Testis (tissue), 3 donors: ENCODE results near the gene RGS3. TPM values are rescaled to one million over a fixed set of nuclear protein-coding genes. Genes with fewer than 3 reads are reported as not detected.

Source experiments
- DNase-seq: peaks from one replicate; pipeline ENCODE4 v3.0.0-alpha.2; 2019
- H3K27ac ChIP-seq, 2 donors: fragments of 200-600 bp; sonication (generic); one replicate each; pipeline ENCODE4 v1.5.1; 2019
- H3K27me3 ChIP-seq: fragments of 200-600 bp; sonication (generic); one replicate; pipeline ENCODE4 v1.5.1; 2019
- H3K36me3 ChIP-seq: fragments of 200-600 bp; sonication (generic); one replicate; pipeline ENCODE4 v1.5.1; 2017; ENCODE audit warnings: low read depth; ENCODE audit errors: missing control alignments
- H3K4me1 ChIP-seq: fragments of 200-600 bp; sonication (generic); one replicate; pipeline ENCODE4 v1.5.1; 2019
- H3K4me3 ChIP-seq, 2 donors: fragments of 200-600 bp; sonication (generic); one replicate each; pipeline ENCODE4 v1.5.1; 2017 to 2019
- H3K9me3 ChIP-seq: fragments of 200-600 bp; sonication (generic); one replicate; pipeline ENCODE4 v1.5.1; 2017
- CTCF ChIP-seq, 3 experiments: fragments of 450-650 bp in 2 of 3; fragments of 200-600 bp in 1 of 3; sonication (generic) in 1 of 3; IDR thresholded peaks; one replicate each; pipeline ENCODE4 v1.5.1; 2016 to 2019; ENCODE audit warnings: antibody characterized with exemption in 3 of 3, mild to moderate bottlenecking in 2 of 3, moderate library complexity in 1 of 3
- POLR2A ChIP-seq: fragments of 450-650 bp; IDR thresholded peaks from one replicate; pipeline ENCODE4 v1.6.1; 2017; ENCODE audit warnings: antibody characterized with exemption, mild to moderate bottlenecking, moderate library complexity
- WGBS, 2 donors: methylation state at CpG; one replicate each; pipeline ENCODE4 v1.1.5; 2018; 5-methylcytosine and 5-hydroxymethylcytosine counted together
- intact Hi-C: fragments of 100-400 bp; cut with DNase I; formaldehyde crosslinking; loops from one replicate; pipeline ENCODE4 v1.15.1; 2023; ENCODE audit warnings: low total_unique reads
- polyA plus RNA-seq: library from polyadenylated mRNA; stranded (reverse); fragments of 350-450 nt; fragmentation: Illumina TruSeq; extraction: RNeasy Lipid Tissue Mini Kit (QIAGEN cat#74804); gene quantifications from one replicate; pipeline ENCODE4 v1.2.3, GENCODE V29; 2014; ENCODE audit warnings: low read depth, low replicate concordance; ENCODE audit not compliant: insufficient read depth
- total RNA-seq, 2 donors: library from RNA; depleted of rRNA; stranded (reverse); fragments of >200 nt; gene quantifications; one replicate each; pipeline ENCODE4 v1.2.3, GENCODE V29; 2016

The RGS3 gene
- total and polyA plus RNA-seq, 3 donors from 2014 or later: 84.8 to 125 (median 119) TPM

GRCh38 chr9:113617550-113617949 is 154.0 kb downstream of the RGS3 start:
- TF ChIP-seq CTCF (IDR thresholded peaks at IDR 0.05) (no peak), POLR2A (no peak)
- no peak overlapping the region for H3K27ac ChIP-seq
- no peaks in the 10 kb centered on the region for H3K27me3 ChIP-seq
- H3K4me1 ChIP-seq: peaks cover 40% of the 10 kb centered on the region
- no peak for DNase-seq
- H3K36me3 ChIP-seq: no peaks in the 10 kb centered on the region
- no peak overlapping the region for H3K4me3 ChIP-seq
- intact Hi-C loops: no loop called here
- WGBS, 2 donors: 76 to 85% methylated on average over 6 of the region's 6 CpGs
- no peaks in the 10 kb centered on the region for H3K9me3 ChIP-seq

GRCh38 chr9:113618836-113619490 is 155.4 kb downstream of the RGS3 start:
- Histone ChIP-seq H3K4me3 (no peak overlapping the region), H3K36me3 (no peaks in the 10 kb centered on the region), H3K4me1 (peaks cover 40% of the 10 kb centered on the region), H3K27me3 (no peaks in the 10 kb centered on the region), H3K9me3 (no peaks in the 10 kb centered on the region), H3K27ac (no peak overlapping the region)
- no peak for TF ChIP-seq CTCF (IDR thresholded peaks at IDR 0.05)
- TF ChIP-seq POLR2A: no peak
- no peak for DNase-seq
- WGBS, 2 donors: 70 to 85% methylated on average over 7 of the region's 7 CpGs
- intact Hi-C loops: no loop called here

GRCh38 chr9:113619491-113620376 is 156.2 kb downstream of the RGS3 start:
- no peak overlapping the region for H3K4me3 ChIP-seq
- peak overlapping the region in 1 of 2 donors; percentile 70 for H3K27ac ChIP-seq
- H3K9me3 ChIP-seq: no peaks in the 10 kb centered on the region
- intact Hi-C loops: no loop called here
- no peaks in the 10 kb centered on the region for H3K36me3 ChIP-seq
- H3K27me3 ChIP-seq: no peaks in the 10 kb centered on the region
- H3K4me1 ChIP-seq: peaks cover 35% of the 10 kb centered on the region
- no peak for TF ChIP-seq CTCF (IDR thresholded peaks at IDR 0.05)
- TF ChIP-seq POLR2A: no peak
- 65 to 67% methylated on average over 11 to 12 of the region's 12 CpGs for WGBS, 2 donors
- no peak for DNase-seq

GRCh38 chr9:113620377-113621161 is 157.0 kb downstream of the RGS3 start:
- WGBS, 2 donors: 33 to 35% methylated on average over 13 to 16 of the region's 16 CpGs
- Histone ChIP-seq H3K36me3 (no peaks in the 10 kb centered on the region), H3K9me3 (no peaks in the 10 kb centered on the region), H3K27ac (peak overlapping the region; percentile 51 to 70), H3K4me1 (peaks cover 28% of the 10 kb centered on the region), H3K4me3 (no peak overlapping the region), H3K27me3 (no peaks in the 10 kb centered on the region)
- intact Hi-C loops: no loop called here
- peak; percentile 80 for DNase-seq
- TF ChIP-seq POLR2A: no peak
- TF ChIP-seq CTCF (IDR thresholded peaks at IDR 0.05): no peak
